Naive thymus-derived CD4-positive, alpha-beta T cell (primary cell): ENCODE results near the gene FRMD4B. TPM values are rescaled to one million over a fixed set of nuclear protein-coding genes. Genes with fewer than 3 reads are reported as not detected.

ENCODE experiments used
- ATAC-seq: fragments of 150-1000 bp; cut with Tn5 transposase; 2 replicates; pipeline ENCODE4 v1.10.0; 2021; ENCODE audit warnings: mild to moderate bottlenecking, moderate library complexity
- CTCF ChIA-PET: fragments of 350-600 bp; sonication (Branson Sonifier 250); formaldehyde crosslinking; loops from one replicate; lab custom pipeline; 2021; ENCODE audit warnings: antibody characterized with exemption; lab: Charles Lee
- POLR2A ChIA-PET: fragments of 350-600 bp; sonication (Branson Sonifier 250); formaldehyde crosslinking; loops from one replicate; lab custom pipeline; 2021; ENCODE audit warnings: antibody characterized with exemption, inconsistent platforms; lab: Charles Lee
- DNase-seq, 9 donors: peaks; one replicate each; pipeline versions ENCODE4 v3.0.0 to v3.0.0-alpha.2; 2020 to 2022; ENCODE audit warnings: mixed read lengths in 1 of 9
- H3K27ac ChIP-seq: one replicate; pipeline ENCODE4 v1.7.0; 2013; ENCODE audit warnings: mild to moderate bottlenecking, low read depth, low read length, moderate library complexity
- H3K27me3 ChIP-seq, 2 donors: one replicate each; pipeline ENCODE4 v1.7.0; 2013; ENCODE audit warnings: low read length in 2 of 2, mild to moderate bottlenecking in 2 of 2, moderate library complexity in 2 of 2; ENCODE audit not compliant: control insufficient read depth in 2 of 2, insufficient read depth in 2 of 2
- H3K36me3 ChIP-seq, 3 experiments: 1 replicate in 2 of 3; 2 replicates in 1 of 3; pipeline ENCODE4 v1.7.0; 2013; ENCODE audit warnings: low read length in 3 of 3, mild to moderate bottlenecking in 3 of 3, moderate library complexity in 1 of 3; ENCODE audit not compliant: insufficient read depth in 3 of 3, control insufficient read depth in 2 of 3
- H3K4me1 ChIP-seq, 2 donors: one replicate each; pipeline ENCODE4 v1.7.0; 2013; ENCODE audit warnings: low read length in 2 of 2, mild to moderate bottlenecking in 2 of 2, moderate library complexity in 1 of 2; ENCODE audit not compliant: control insufficient read depth in 2 of 2, insufficient read depth in 2 of 2
- H3K4me3 ChIP-seq: 2 replicates; pipeline ENCODE4 v1.7.0; 2013; ENCODE audit warnings: mild to moderate bottlenecking, low read length
- H3K9me3 ChIP-seq, 3 experiments: 1 replicate in 2 of 3; 2 replicates in 1 of 3; pipeline ENCODE4 v1.7.0; 2013; ENCODE audit warnings: low read length in 3 of 3; ENCODE audit not compliant: control insufficient read depth in 2 of 3
- H3K27ac Mint-ChIP-seq, 9 donors: one replicate each; pipeline ENCODE4 v1.8.0; 2020 to 2022; ENCODE audit warnings: mixed read lengths in 9 of 9, mild to moderate bottlenecking in 8 of 9, moderate library complexity in 5 of 9, inconsistent platforms in 2 of 9
- H3K27me3 Mint-ChIP-seq, 5 donors: one replicate each; pipeline ENCODE4 v1.8.0; 2021 to 2022; ENCODE audit warnings: mixed read lengths in 5 of 5, mild to moderate bottlenecking in 1 of 5
- H3K36me3 Mint-ChIP-seq, 5 donors: one replicate each; pipeline ENCODE4 v1.8.0; 2020 to 2022; ENCODE audit warnings: mixed read lengths in 5 of 5, mild to moderate bottlenecking in 3 of 5, inconsistent platforms in 1 of 5
- H3K4me1 Mint-ChIP-seq, 7 donors: one replicate each; pipeline ENCODE4 v1.8.0; 2020 to 2022; ENCODE audit warnings: mixed read lengths in 7 of 7, mild to moderate bottlenecking in 3 of 7, inconsistent platforms in 1 of 7
- H3K4me3 Mint-ChIP-seq, 10 donors: one replicate each; pipeline ENCODE4 v1.8.0; 2020 to 2022; ENCODE audit warnings: mild to moderate bottlenecking in 10 of 10, mixed read lengths in 10 of 10, moderate library complexity in 6 of 10, inconsistent platforms in 2 of 10
- H3K9me3 Mint-ChIP-seq, 11 donors: one replicate each; pipeline ENCODE4 v1.8.0; 2020 to 2022; ENCODE audit warnings: mixed read lengths in 11 of 11, mild to moderate bottlenecking in 4 of 11, inconsistent platforms in 1 of 11, moderate library complexity in 1 of 11
- intact Hi-C, 2 donors: fragments of 100-400 bp; cut with micrococcal nuclease; formaldehyde crosslinking; loops; one replicate each; pipeline ENCODE4 v1.15.1; 2023
- polyA plus RNA-seq, 2 donors: library from polyadenylated mRNA; unstranded; fragments of 300-500 nt; fragmentation: Illumina TruSeq; gene quantifications; one replicate each; pipeline ENCODE4 v1.2.3, GENCODE V29; 2021
- total RNA-seq, 6 experiments: library from RNA in 5 of 6; stranded (reverse) in 5 of 6; gene quantifications; 1 replicate in 5 of 6; 2 replicates in 1 of 6; pipeline ENCODE4 v1.2.3 and lab custom pipeline; 2021 to 2026

Gene FRMD4B
- total and polyA plus RNA-seq, 7 experiments from 2014 or later: 0.59 to 32.2 (median 5.6) TPM; not detected in 1

DNA sequence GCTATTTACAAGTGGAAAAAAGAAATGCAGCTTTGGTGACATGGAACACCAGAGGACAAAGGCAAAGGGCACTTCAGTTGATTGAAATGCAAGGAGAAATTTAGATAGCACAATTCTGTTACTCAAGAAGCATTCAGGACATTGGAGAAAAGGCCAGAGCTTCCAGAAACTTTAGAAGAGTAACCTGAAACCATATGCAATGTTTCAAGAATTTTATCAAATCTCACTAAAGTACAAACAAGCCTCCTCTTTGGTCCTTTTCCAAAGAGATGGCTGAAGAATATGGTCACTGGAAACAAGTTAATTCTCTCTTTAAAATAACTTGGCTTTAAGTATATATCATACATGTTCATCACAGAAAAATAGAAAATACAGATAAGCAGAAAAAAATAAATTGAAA lies 248.9 kb downstream of the FRMD4B start:
- intact Hi-C loops: no loop called here
- Histone ChIP-seq H3K36me3 (no peaks in the 10 kb centered on the region), H3K9me3 (no peaks in the 10 kb centered on the region), H3K4me3 (no peak overlapping the region), H3K27me3 (no peaks in the 10 kb centered on the region), H3K27ac (no peak overlapping the region), H3K4me1 (no peaks in the 10 kb centered on the region)
- ChIA-PET POLR2A (no interaction called here), CTCF (no interaction called here)
- Mint-ChIP-seq H3K9me3 (peaks cover 0 to 4% (median 0%) of the 10 kb centered on the region in 11 donors), H3K27me3 (peaks cover 3 to 43% (median 11%) of the 10 kb centered on the region in 5 donors), H3K4me3 (no peak overlapping the region), H3K4me1 (no peaks in the 10 kb centered on the region), H3K27ac (no peak overlapping the region), H3K36me3 (peaks cover 0 to 4% (median 0%) of the 10 kb centered on the region in 5 donors)
- ATAC-seq: no peak
- no peak for DNase-seq

DNA sequence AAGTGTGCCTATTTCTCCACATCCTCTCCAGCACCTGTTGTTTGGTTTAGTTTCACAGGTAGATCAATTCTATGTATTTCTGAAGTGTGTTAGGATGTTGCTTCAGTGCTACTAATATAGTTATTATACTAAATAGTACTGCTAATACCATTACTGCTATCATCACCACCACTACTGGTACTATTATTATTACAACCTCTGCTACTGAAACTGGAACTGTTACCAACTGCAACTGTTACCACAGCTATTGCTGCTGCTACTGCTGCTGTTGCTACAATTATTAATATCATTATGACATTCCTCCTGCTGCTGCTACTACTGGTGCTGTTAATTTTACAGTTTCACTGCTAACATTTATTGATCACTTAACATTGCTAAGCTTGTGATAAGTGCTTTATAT lies 255.2 kb downstream of the FRMD4B start:
- H3K36me3 ChIP-seq: no peaks in the 10 kb centered on the region
- no peak for ATAC-seq
- peaks cover 0 to 4% (median 0%) of the 10 kb centered on the region in 5 donors for H3K36me3 Mint-ChIP-seq
- no peak for DNase-seq
- H3K4me3 ChIP-seq: no peak overlapping the region
- no peaks in the 10 kb centered on the region for H3K27me3 ChIP-seq
- no peaks in the 10 kb centered on the region for H3K4me1 Mint-ChIP-seq
- H3K27ac Mint-ChIP-seq: no peak overlapping the region
- H3K9me3 ChIP-seq: no peaks in the 10 kb centered on the region
- intact Hi-C loops: no loop called here
- no peaks in the 10 kb centered on the region for H3K4me1 ChIP-seq
- peaks cover 0 to 4% (median 0%) of the 10 kb centered on the region in 11 donors for H3K9me3 Mint-ChIP-seq
- CTCF ChIA-PET: no interaction called here
- no peak overlapping the region for H3K4me3 Mint-ChIP-seq
- H3K27ac ChIP-seq: no peak overlapping the region
- POLR2A ChIA-PET: interaction anchor here (0.7 kb wide), 2 partner anchors 10 to 19 kb away, joined by 3 to 4 read pairs; no protein-coding TSS in a partner anchor
- H3K27me3 Mint-ChIP-seq: peaks cover 0 to 21% (median 5%) of the 10 kb centered on the region in 5 donors

DNA sequence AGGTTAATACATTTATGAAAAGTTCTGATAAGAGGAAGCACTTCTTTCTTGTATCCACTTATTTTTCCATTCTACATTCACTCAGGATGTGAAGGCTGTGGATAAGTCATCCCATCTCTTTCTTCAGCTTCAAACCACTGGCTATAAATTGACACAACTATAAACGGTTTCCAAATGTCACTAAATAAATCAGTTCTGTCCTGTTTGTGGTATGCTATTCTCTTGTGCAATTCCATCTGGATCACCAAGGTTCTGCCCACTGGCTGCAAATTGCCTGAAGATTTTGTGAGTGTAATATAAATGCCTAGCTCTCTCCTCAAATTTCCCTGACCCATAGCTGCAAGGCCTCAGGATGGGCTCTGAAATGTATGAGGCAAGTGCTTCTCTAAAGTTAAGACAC lies 256.4 kb downstream of the FRMD4B start:
- ChIA-PET POLR2A (no interaction called here), CTCF (interaction anchor here (0.7 kb wide), 1 partner anchor 15 kb away, joined by 3 read pairs; no protein-coding TSS in a partner anchor)
- Mint-ChIP-seq H3K27ac (no peak overlapping the region), H3K9me3 (peaks cover 0 to 4% (median 0%) of the 10 kb centered on the region in 11 donors), H3K4me1 (no peaks in the 10 kb centered on the region), H3K27me3 (peaks cover 0 to 23% (median 3%) of the 10 kb centered on the region in 5 donors), H3K4me3 (no peak overlapping the region), H3K36me3 (peaks cover 0 to 4% (median 0%) of the 10 kb centered on the region in 5 donors)
- Histone ChIP-seq H3K4me1 (no peaks in the 10 kb centered on the region), H3K4me3 (no peak overlapping the region), H3K27ac (no peak overlapping the region), H3K36me3 (no peaks in the 10 kb centered on the region), H3K27me3 (no peaks in the 10 kb centered on the region), H3K9me3 (no peaks in the 10 kb centered on the region)
- intact Hi-C loops: no loop called here
- DNase-seq (no peak), ATAC-seq (no peak)

GRCh38 chr3:69128509-69128908 lies 257.4 kb downstream of the FRMD4B start:
- Mint-ChIP-seq H3K4me3 (no peak overlapping the region), H3K9me3 (peaks cover 0 to 4% (median 0%) of the 10 kb centered on the region in 11 donors), H3K27ac (no peak overlapping the region), H3K4me1 (no peaks in the 10 kb centered on the region), H3K36me3 (peaks cover 0 to 4% (median 0%) of the 10 kb centered on the region in 5 donors), H3K27me3 (peaks cover 0 to 23% (median 3%) of the 10 kb centered on the region in 5 donors)
- ChIA-PET CTCF (no interaction called here), POLR2A (no interaction called here)
- DNase-seq (no peak), ATAC-seq (no peak)
- Histone ChIP-seq H3K27ac (no peak overlapping the region), H3K4me1 (no peaks in the 10 kb centered on the region), H3K27me3 (no peaks in the 10 kb centered on the region), H3K9me3 (no peaks in the 10 kb centered on the region), H3K4me3 (no peak overlapping the region), H3K36me3 (no peaks in the 10 kb centered on the region)
- intact Hi-C loops: no loop called here

DNA sequence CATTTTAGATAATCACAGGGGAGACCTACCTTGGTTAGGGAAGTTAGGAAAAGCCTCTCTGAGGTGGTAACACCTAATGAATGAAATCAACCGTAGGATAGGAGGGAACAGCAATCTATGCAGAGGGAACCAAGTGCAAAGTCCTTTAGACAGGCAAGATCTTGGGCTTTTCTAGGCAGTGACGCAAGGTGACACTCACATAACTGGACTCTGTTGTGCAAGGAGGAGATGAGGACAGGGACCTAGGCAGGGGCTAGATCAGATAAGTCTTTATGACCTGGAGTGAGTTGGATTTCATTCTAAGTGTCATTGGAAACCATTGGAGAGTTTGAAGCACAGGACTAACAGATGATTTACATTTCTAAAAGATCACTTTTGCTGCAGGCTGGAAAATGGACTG lies 258.9 kb downstream of the FRMD4B start:
- no peak overlapping the region for H3K4me3 Mint-ChIP-seq
- intact Hi-C loops: no loop called here
- DNase-seq (no peak), ATAC-seq (no peak)
- Histone ChIP-seq H3K36me3 (no peaks in the 10 kb centered on the region), H3K4me1 (no peaks in the 10 kb centered on the region), H3K9me3 (no peaks in the 10 kb centered on the region), H3K27me3 (no peaks in the 10 kb centered on the region), H3K4me3 (no peak overlapping the region), H3K27ac (no peak overlapping the region)
- no peaks in the 10 kb centered on the region for H3K4me1 Mint-ChIP-seq
- no peaks in the 10 kb centered on the region for H3K36me3 Mint-ChIP-seq
- no peak overlapping the region for H3K27ac Mint-ChIP-seq
- POLR2A ChIA-PET: no interaction called here
- CTCF ChIA-PET: interaction anchor here (0.6 kb wide), 1 partner anchor 103 kb away, joined by 3 read pairs; no protein-coding TSS in a partner anchor
- H3K27me3 Mint-ChIP-seq: peaks cover 0 to 21% (median 3%) of the 10 kb centered on the region in 5 donors
- H3K9me3 Mint-ChIP-seq: peaks cover 0 to 2% (median 0%) of the 10 kb centered on the region in 11 donors

DNA sequence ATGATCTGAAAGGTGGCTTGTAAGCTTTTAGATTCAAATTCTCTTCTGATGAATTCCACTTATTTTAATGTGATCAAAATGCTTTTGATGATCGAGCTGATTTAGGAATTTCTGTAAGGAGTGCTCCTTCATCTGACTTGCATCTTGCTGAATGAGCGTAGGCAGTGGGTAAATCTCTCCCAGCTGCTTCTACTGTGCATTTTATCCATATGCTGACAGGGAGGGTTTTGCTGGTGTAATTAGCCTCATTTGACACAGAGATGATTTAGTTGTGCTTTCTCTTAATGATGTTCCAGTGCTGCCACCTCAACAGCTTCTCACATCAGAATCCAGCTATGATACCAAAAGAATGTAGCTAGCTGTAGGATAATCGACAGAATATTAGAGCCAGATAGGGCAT lies 259.7 kb downstream of the FRMD4B start:
- intact Hi-C loops: no loop called here
- H3K4me1 Mint-ChIP-seq: peaks cover 0 to 1% (median under 1%) of the 10 kb centered on the region in 7 donors
- Histone ChIP-seq H3K36me3 (no peaks in the 10 kb centered on the region), H3K4me3 (no peak overlapping the region), H3K4me1 (no peaks in the 10 kb centered on the region), H3K9me3 (no peaks in the 10 kb centered on the region), H3K27ac (no peak overlapping the region), H3K27me3 (no peaks in the 10 kb centered on the region)
- H3K27ac Mint-ChIP-seq: no peak overlapping the region
- peaks cover 0 to 21% (median 3%) of the 10 kb centered on the region in 5 donors for H3K27me3 Mint-ChIP-seq
- POLR2A ChIA-PET: no interaction called here
- CTCF ChIA-PET: interaction anchor here (0.7 to 1.3 kb wide), 2 partner anchors 13 to 179 kb away, joined by 3 to 4 read pairs; no protein-coding TSS in a partner anchor
- H3K36me3 Mint-ChIP-seq: no peaks in the 10 kb centered on the region
- peaks cover 0 to 2% (median 0%) of the 10 kb centered on the region in 11 donors for H3K9me3 Mint-ChIP-seq
- DNase-seq: no peak
- no peak for ATAC-seq
- no peak overlapping the region for H3K4me3 Mint-ChIP-seq

GRCh38 chr3:69122403-69122802 lies 263.5 kb downstream of the FRMD4B start, which contains the start of gene LMOD3:
Gene LMOD3, minus strand, starts transcription at chr3:69122595. Its CDS starts 209 bp downstream, at chr3:69122386.
- Histone ChIP-seq H3K36me3 (no peaks in the 10 kb centered on the region), H3K9me3 (no peaks in the 10 kb centered on the region), H3K4me3 (no peak within 1 kb of the TSS), H3K27me3 (no peaks in the 10 kb centered on the region), H3K27ac (no peak within 1 kb of the TSS), H3K4me1 (no peaks in the 10 kb centered on the region)
- Mint-ChIP-seq H3K36me3 (peaks cover 0 to 4% (median 0%) of the 10 kb centered on the region in 5 donors), H3K9me3 (peaks cover 0 to 2% (median 0%) of the 10 kb centered on the region in 11 donors), H3K27me3 (peaks cover 0 to 12% (median 7%) of the 10 kb centered on the region in 5 donors), H3K4me1 (peaks cover 1 to 10% (median 6%) of the 10 kb centered on the region in 7 donors), H3K27ac (no peak within 1 kb of the TSS), H3K4me3 (no peak within 1 kb of the TSS)
- intact Hi-C loops: no loop called here
- POLR2A ChIA-PET: no interaction called here
- no peak for ATAC-seq
- CTCF ChIA-PET: interaction anchor here (1.0 to 4.6 kb wide), 4 partner anchors 15 to 183 kb away, joined by 3 to 29 read pairs (median 10); no protein-coding TSS in a partner anchor
- no peak for DNase-seq
